HEK293 (cell line): ENCODE results near the gene CHRNA1.

Source experiments
- CTCF ChIA-PET: fragments of 350-600 bp; formaldehyde crosslinking; extraction: SDS; loops from one replicate; lab custom pipeline; 2021; ENCODE audit warnings: antibody characterized with exemption; lab: Yijun Ruan, JAX
- POLR2A ChIA-PET: fragments of 300-600 bp; formaldehyde crosslinking; extraction: SDS; loops from one replicate; lab custom pipeline; 2020; ENCODE audit warnings: antibody characterized with exemption, inconsistent platforms; lab: Yijun Ruan, JAX
- H3K27ac ChIP-seq: fragments of 200-500 bp; sonication (Bioruptor generic); 2 replicates; pipeline ENCODE4 v1.5.1; 2014; ENCODE audit warnings: low read depth, low read length, control low read depth, inconsistent platforms; ENCODE audit errors: extremely low read depth
- H3K36me3 ChIP-seq, 2 experiments: fragments of 200-500 bp in 1 of 2; sonication (Bioruptor generic) in 1 of 2; 1 replicate in 1 of 2; 2 replicates in 1 of 2; pipeline ENCODE4 v1.5.1; 2014 to 2017; ENCODE audit warnings: inconsistent platforms in 2 of 2, low read length in 2 of 2; ENCODE audit not compliant: control insufficient read depth in 2 of 2, insufficient read depth in 1 of 2
- H3K4me1 ChIP-seq: fragments of 200-500 bp; sonication (Bioruptor generic); 2 replicates; pipeline ENCODE4 v1.5.1; 2014; ENCODE audit warnings: mild to moderate bottlenecking, low read length, inconsistent platforms; ENCODE audit not compliant: control insufficient read depth, insufficient read depth
- H3K4me3 ChIP-seq: 2 replicates; pipeline ENCODE4 v1.5.1; 2011; ENCODE audit warnings: low read depth, mild to moderate bottlenecking, control low read depth, low read length, moderate library complexity
- H3K9me3 ChIP-seq: fragments of 200-500 bp; sonication (Bioruptor generic); 2 replicates; pipeline ENCODE4 v1.5.1; 2014; ENCODE audit warnings: low read depth, low read length, inconsistent platforms; ENCODE audit not compliant: control insufficient read depth, insufficient read depth
- ZBTB48 ChIP-seq: fragments of 450-650 bp; formaldehyde crosslinking; IDR thresholded peaks from 2 replicates; pipeline ENCODE4 v1.5.1; 2016; ENCODE audit warnings: missing biosample characterization, missing genetic modification characterization
- ZNF10 ChIP-seq: fragments of 450-650 bp; formaldehyde crosslinking; IDR thresholded peaks from 2 replicates; pipeline ENCODE4 v1.5.1; 2017; ENCODE audit warnings: missing biosample characterization, missing genetic modification characterization
- ZNF133 ChIP-seq: fragments of 450-650 bp; formaldehyde crosslinking; IDR thresholded peaks from 2 replicates; pipeline ENCODE4 v1.5.1; 2016; ENCODE audit warnings: missing biosample characterization, missing genetic modification characterization
- ZNF155 ChIP-seq: fragments of 450-650 bp; formaldehyde crosslinking; IDR thresholded peaks from 2 replicates; pipeline ENCODE4 v1.5.1; 2016; ENCODE audit warnings: missing biosample characterization, missing genetic modification characterization
- ZNF174 ChIP-seq: fragments of 450-650 bp; formaldehyde crosslinking; IDR thresholded peaks from 2 replicates; pipeline ENCODE4 v1.5.0; 2017; ENCODE audit warnings: missing biosample characterization, mild to moderate bottlenecking, missing genetic modification characterization
- ZNF248 ChIP-seq: fragments of 450-650 bp; formaldehyde crosslinking; IDR thresholded peaks from 2 replicates; pipeline ENCODE4 v1.5.1; 2017; ENCODE audit warnings: missing biosample characterization, missing genetic modification characterization
- ZNF48 ChIP-seq: fragments of 450-650 bp; formaldehyde crosslinking; IDR thresholded peaks from 2 replicates; pipeline ENCODE4 v1.5.1; 2016; ENCODE audit warnings: missing biosample characterization, missing genetic modification characterization
- ZNF544 ChIP-seq: fragments of 450-650 bp; formaldehyde crosslinking; IDR thresholded peaks from 2 replicates; pipeline ENCODE4 v1.5.0; 2017; ENCODE audit warnings: missing biosample characterization, missing genetic modification characterization
- ZNF558 ChIP-seq: fragments of 450-650 bp; formaldehyde crosslinking; IDR thresholded peaks from 2 replicates; pipeline ENCODE4 v1.5.1; 2016; ENCODE audit warnings: missing biosample characterization, missing genetic modification characterization
- ZNF830 ChIP-seq: fragments of 450-650 bp; IDR thresholded peaks from 2 replicates; pipeline ENCODE4 v1.5.0; 2018; ENCODE audit warnings: missing biosample characterization, missing genetic modification characterization, low read depth, mild to moderate bottlenecking, moderate library complexity
- ZXDB ChIP-seq: fragments of 450-650 bp; formaldehyde crosslinking; IDR thresholded peaks from 2 replicates; pipeline ENCODE4 v1.5.1; 2016; ENCODE audit warnings: missing biosample characterization, missing genetic modification characterization
- TF ChIP-seq, protein P1 (sequence below): IDR thresholded peaks from 2 replicates; pipeline ENCODE4 v1.6.1; 2011; ENCODE audit warnings: mild to moderate bottlenecking, low read depth, low read length, borderline replicate concordance
- TF ChIP-seq, protein P2 (sequence below): fragments of 450-650 bp; formaldehyde crosslinking; IDR thresholded peaks from 2 replicates; pipeline ENCODE4 v1.5.1; 2016; ENCODE audit warnings: missing biosample characterization, missing genetic modification characterization
- TF ChIP-seq, protein P3 (sequence below): fragments of 450-650 bp; formaldehyde crosslinking; IDR thresholded peaks from 2 replicates; pipeline ENCODE4 v1.5.1; 2016; ENCODE audit warnings: missing biosample characterization, missing genetic modification characterization
- TF ChIP-seq, protein P4 (sequence below): fragments of 450-650 bp; formaldehyde crosslinking; IDR thresholded peaks from 2 replicates; pipeline ENCODE4 v1.5.1; 2016; ENCODE audit warnings: missing biosample characterization, missing genetic modification characterization, borderline replicate concordance

CHRNA1 gene

DNA sequence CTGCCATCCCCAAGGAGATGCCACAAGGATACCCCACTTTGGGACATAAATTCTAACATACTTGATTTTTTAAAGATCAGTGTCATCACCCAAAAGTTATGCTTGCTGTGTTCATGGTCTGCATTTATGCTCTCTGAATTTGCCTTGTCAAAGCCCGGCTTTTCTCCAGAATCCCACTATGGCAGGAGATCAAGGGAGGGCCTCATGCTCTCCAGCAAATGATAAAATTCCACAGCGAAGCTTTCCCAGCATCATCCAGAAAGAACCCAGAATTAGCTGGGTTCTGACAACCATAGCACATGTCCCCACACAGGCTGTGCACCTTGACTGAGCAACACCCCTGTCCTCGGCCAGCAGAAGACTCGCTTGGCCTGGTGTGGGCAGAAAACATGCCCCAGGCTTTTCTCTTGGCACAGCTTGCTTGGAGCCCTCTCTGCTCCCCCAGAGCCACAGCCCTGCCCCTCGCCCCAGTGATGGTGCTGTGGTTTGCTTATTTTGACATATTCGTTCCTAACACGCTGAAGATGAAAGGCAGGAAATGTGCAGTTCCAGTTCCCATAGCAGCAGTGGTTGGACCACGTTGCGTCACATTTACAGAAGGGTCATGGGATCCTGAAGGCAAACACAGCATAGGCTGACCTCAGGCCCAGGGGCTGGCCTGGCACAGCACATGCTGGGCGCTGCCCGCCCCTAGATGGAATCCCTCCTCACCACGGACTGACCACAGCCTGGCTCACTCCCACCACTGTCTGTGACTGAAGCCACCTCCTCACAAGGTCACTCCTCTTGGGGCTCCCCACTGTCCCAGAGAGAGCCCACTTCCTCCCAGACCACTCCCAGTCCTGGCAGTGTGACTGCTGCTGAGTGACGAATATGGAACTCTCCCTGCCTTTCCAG, 14.1 kb upstream of the CHRNA1 start (continued):
- TF ChIP-seq, protein P1, sequence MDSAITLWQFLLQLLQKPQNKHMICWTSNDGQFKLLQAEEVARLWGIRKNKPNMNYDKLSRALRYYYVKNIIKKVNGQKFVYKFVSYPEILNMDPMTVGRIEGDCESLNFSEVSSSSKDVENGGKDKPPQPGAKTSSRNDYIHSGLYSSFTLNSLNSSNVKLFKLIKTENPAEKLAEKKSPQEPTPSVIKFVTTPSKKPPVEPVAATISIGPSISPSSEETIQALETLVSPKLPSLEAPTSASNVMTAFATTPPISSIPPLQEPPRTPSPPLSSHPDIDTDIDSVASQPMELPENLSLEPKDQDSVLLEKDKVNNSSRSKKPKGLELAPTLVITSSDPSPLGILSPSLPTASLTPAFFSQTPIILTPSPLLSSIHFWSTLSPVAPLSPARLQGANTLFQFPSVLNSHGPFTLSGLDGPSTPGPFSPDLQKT, result no peak
- no peak for TF ChIP-seq ZNF155 (tag by site-specific recombination)
- TF ChIP-seq, protein P2, sequence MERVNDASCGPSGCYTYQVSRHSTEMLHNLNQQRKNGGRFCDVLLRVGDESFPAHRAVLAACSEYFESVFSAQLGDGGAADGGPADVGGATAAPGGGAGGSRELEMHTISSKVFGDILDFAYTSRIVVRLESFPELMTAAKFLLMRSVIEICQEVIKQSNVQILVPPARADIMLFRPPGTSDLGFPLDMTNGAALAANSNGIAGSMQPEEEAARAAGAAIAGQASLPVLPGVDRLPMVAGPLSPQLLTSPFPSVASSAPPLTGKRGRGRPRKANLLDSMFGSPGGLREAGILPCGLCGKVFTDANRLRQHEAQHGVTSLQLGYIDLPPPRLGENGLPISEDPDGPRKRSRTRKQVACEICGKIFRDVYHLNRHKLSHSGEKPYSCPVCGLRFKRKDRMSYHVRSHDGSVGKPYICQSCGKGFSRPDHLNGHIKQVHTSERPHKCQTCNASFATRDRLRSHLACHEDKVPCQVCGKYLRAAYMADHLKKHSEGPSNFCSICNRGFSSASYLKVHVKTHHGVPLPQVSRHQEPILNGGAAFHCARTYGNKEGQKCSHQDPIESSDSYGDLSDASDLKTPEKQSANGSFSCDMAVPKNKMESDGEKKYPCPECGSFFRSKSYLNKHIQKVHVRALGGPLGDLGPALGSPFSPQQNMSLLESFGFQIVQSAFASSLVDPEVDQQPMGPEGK (tag by site-specific recombination), result no peak
- TF ChIP-seq ZNF48 (tag by site-specific recombination), result no peak
- no peak for TF ChIP-seq ZBTB48 (tag by site-specific recombination)
- no peak for TF ChIP-seq ZNF174 (tag by site-specific recombination)
- TF ChIP-seq, protein P3, sequence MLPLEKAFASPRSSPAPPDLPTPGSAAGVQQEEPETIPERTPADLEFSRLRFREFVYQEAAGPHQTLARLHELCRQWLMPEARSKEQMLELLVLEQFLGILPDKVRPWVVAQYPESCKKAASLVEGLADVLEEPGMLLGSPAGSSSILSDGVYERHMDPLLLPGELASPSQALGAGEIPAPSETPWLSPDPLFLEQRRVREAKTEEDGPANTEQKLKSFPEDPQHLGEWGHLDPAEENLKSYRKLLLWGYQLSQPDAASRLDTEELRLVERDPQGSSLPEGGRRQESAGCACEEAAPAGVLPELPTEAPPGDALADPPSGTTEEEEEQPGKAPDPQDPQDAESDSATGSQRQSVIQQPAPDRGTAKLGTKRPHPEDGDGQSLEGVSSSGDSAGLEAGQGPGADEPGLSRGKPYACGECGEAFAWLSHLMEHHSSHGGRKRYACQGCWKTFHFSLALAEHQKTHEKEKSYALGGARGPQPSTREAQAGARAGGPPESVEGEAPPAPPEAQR, result no peak
- TF ChIP-seq, protein P4, sequence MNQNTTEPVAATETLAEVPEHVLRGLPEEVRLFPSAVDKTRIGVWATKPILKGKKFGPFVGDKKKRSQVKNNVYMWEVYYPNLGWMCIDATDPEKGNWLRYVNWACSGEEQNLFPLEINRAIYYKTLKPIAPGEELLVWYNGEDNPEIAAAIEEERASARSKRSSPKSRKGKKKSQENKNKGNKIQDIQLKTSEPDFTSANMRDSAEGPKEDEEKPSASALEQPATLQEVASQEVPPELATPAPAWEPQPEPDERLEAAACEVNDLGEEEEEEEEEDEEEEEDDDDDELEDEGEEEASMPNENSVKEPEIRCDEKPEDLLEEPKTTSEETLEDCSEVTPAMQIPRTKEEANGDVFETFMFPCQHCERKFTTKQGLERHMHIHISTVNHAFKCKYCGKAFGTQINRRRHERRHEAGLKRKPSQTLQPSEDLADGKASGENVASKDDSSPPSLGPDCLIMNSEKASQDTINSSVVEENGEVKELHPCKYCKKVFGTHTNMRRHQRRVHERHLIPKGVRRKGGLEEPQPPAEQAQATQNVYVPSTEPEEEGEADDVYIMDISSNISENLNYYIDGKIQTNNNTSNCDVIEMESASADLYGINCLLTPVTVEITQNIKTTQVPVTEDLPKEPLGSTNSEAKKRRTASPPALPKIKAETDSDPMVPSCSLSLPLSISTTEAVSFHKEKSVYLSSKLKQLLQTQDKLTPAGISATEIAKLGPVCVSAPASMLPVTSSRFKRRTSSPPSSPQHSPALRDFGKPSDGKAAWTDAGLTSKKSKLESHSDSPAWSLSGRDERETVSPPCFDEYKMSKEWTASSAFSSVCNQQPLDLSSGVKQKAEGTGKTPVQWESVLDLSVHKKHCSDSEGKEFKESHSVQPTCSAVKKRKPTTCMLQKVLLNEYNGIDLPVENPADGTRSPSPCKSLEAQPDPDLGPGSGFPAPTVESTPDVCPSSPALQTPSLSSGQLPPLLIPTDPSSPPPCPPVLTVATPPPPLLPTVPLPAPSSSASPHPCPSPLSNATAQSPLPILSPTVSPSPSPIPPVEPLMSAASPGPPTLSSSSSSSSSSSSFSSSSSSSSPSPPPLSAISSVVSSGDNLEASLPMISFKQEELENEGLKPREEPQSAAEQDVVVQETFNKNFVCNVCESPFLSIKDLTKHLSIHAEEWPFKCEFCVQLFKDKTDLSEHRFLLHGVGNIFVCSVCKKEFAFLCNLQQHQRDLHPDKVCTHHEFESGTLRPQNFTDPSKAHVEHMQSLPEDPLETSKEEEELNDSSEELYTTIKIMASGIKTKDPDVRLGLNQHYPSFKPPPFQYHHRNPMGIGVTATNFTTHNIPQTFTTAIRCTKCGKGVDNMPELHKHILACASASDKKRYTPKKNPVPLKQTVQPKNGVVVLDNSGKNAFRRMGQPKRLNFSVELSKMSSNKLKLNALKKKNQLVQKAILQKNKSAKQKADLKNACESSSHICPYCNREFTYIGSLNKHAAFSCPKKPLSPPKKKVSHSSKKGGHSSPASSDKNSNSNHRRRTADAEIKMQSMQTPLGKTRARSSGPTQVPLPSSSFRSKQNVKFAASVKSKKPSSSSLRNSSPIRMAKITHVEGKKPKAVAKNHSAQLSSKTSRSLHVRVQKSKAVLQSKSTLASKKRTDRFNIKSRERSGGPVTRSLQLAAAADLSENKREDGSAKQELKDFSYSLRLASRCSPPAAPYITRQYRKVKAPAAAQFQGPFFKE (tag by site-specific recombination), result no peak
- no peak for TF ChIP-seq ZNF544 (tag by site-specific recombination)
- TF ChIP-seq ZNF248 (tag by site-specific recombination), result no peak

DNA sequence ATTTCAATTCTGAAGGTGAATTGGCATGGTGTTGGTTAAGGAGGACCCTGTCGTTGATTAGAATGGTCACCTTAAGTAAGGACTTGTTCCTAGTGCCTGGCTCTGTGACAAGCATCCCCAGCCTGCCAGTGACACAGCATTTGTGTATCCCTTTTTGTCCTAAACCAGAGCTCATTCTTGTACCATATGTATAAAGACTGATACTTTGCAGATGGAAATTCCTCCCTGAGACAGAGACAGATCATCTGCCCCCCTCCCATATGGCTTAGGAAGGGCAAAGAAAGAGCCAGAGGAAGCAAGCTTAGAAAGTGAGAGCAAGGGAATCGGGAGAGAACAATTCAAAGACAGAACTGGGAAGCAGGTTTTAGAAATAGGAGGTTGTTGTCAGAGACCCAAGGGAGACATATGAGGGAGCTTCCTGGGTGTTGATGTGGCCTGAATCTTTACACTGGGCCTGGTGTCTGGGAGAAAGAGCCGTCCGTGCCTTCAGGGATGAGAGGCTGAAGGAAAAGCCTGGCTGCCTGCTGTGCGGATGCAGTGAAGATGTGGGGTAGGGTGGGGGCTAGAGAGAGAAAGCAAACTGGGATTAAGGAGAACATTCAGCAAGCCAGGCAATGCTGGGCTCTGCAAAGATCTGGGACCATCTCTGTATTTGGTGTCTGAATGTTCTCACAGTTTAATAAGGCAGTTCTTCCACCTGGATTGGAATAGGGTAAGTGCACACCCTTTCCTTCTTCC, 13.2 kb upstream of the CHRNA1 start:
- TF ChIP-seq ZNF133 (no peak), ZNF10 (tag by site-specific recombination) (no peak), ZNF48 (tag by site-specific recombination) (no peak), ZXDB (no peak), ZNF830 (tag by site-specific recombination) (no peak), ZNF558 (tag by site-specific recombination) (no peak)
- ChIA-PET CTCF (interaction anchor here (0.5 to 1.3 kb wide), 5 partner anchors 11 to 304 kb away, joined by 3 to 6 read pairs (median 4); no protein-coding TSS in a partner anchor), POLR2A (no interaction called here)

More for the DNA sequence above, 13.2 kb upstream of the CHRNA1 start:
- no peak overlapping the region for H3K4me3 ChIP-seq
- H3K27ac ChIP-seq, result no peak overlapping the region
- H3K4me1 ChIP-seq, result no peaks in the 10 kb centered on the region
- no peaks in the 10 kb centered on the region for H3K9me3 ChIP-seq
- no peaks in the 10 kb centered on the region for H3K36me3 ChIP-seq
